ENCODE measurements around the gene ASXL2. TPM values are rescaled to one million over a fixed set of nuclear protein-coding genes. Genes with fewer than 3 reads are reported as not detected.

Gene ASXL2
- total RNA-seq, 1 experiment from 2014 or later, result 37.8 TPM

- TF ChIP-seq E2F4 (CRISPR knock-in tag; IDR thresholded peaks at IDR 0.05; ENCODE audit: borderline replicate concordance, low read depth) (0 out of 2 replicates have a peak, but pooled peaks have one; percentile 9), ZNF512 (CRISPR knock-in tag; IDR thresholded peaks at IDR 0.05; ENCODE audit: borderline replicate concordance) (no peak), HMGXB4 (CRISPR knock-in tag; IDR thresholded peaks at IDR 0.05) (peak; percentile 51), USF2 (CRISPR knock-in tag; IDR thresholded peaks at IDR 0.05) (no peak), TCF7 (CRISPR knock-in tag; IDR thresholded peaks at IDR 0.05; ENCODE audit: low read depth) (no peak), GRHL2 (CRISPR knock-in tag; IDR thresholded peaks at IDR 0.05; ENCODE audit: insufficient replicate concordance, severe bottlenecking) (no peak), NFYB (CRISPR knock-in tag; conservative IDR thresholded peaks at IDR 0.05; ENCODE audit: low read depth) (no peak), AFF4 (CRISPR knock-in tag; IDR thresholded peaks at IDR 0.05; ENCODE audit: borderline replicate concordance) (0 out of 2 replicates have a peak, but pooled peaks have one; percentile 33), ZSCAN18 (CRISPR knock-in tag; IDR thresholded peaks at IDR 0.05) (no peak), SP1 (CRISPR knock-in tag; conservative IDR thresholded peaks at IDR 0.05) (no peak; the same call in 1 of the 2 replicates), ZNF317 (CRISPR knock-in tag; IDR thresholded peaks at IDR 0.05; ENCODE audit: borderline replicate concordance, low read depth) (no peak), CBFB (CRISPR knock-in tag; IDR thresholded peaks at IDR 0.05; ENCODE audit: low read depth) (no peak), RORB (CRISPR knock-in tag; IDR thresholded peaks at IDR 0.05) (no peak), ZNF532 (CRISPR knock-in tag; IDR thresholded peaks at IDR 0.05; ENCODE audit: borderline replicate concordance) (no peak), ARID4B (CRISPR knock-in tag; IDR thresholded peaks at IDR 0.05; ENCODE audit: borderline replicate concordance) (0 out of 2 replicates have a peak, but pooled peaks have one; percentile 22)
Measured at GRCh38 chr2:25877431-25878360, 591 bp downstream of the ASXL2 start (continued).

All from WTC11 (cell line).